ENCODE data around the gene GNG8.

Gene GNG8

GRCh38 chr19:46616631-46617322, 19.2 kb downstream of the GNG8 start:
- DNase-seq, result peak; percentile 57 to 64

GRCh38 chr19:46615966-46616365, 20.0 kb downstream of the GNG8 start:
- DNase-seq, result no peak

GRCh38 chr19:46614114-46614722, 21.8 kb downstream of the GNG8 start:
- peak; percentile 19 to 70 for DNase-seq

GRCh38 chr19:46613525-46613924, 22.5 kb downstream of the GNG8 start:
- no peak for DNase-seq

- DNase-seq, result no peak
These were observed 24.2 kb downstream of the GNG8 start for GRCh38 chr19:46611776-46612175.

- no peak for DNase-seq
These were observed 24.9 kb downstream of the GNG8 start for GRCh38 chr19:46610851-46611770.

- DNase-seq, result no peak
These were observed 25.6 kb downstream of the GNG8 start for GRCh38 chr19:46610413-46610775.

- DNase-seq, result no peak
These were observed 26.2 kb downstream of the GNG8 start for GRCh38 chr19:46609511-46610412.

- no peak for DNase-seq
These were observed 27.2 kb downstream of the GNG8 start for GRCh38 chr19:46608581-46609345.

- no peak for DNase-seq
These were observed 27.8 kb downstream of the GNG8 start for GRCh38 chr19:46608178-46608577.

- no peak for DNase-seq
These were observed 28.6 kb downstream of the GNG8 start for GRCh38 chr19:46607448-46607841.

- DNase-seq, result no peak
These were observed 29.1 kb downstream of the GNG8 start for GRCh38 chr19:46606681-46607447.

- DNase-seq, result no peak
These were observed 30.0 kb downstream of the GNG8 start for GRCh38 chr19:46606019-46606418.

- no peak for DNase-seq
These were observed 30.6 kb downstream of the GNG8 start for GRCh38 chr19:46605356-46605821.

- no peak for DNase-seq
These were observed 31.1 kb downstream of the GNG8 start for GRCh38 chr19:46604781-46605355.

GRCh38 chr19:46603752-46604231, 32.2 kb downstream of the GNG8 start:
- DNase-seq, result no peak

GRCh38 chr19:46603195-46603637, 32.8 kb downstream of the GNG8 start:
- no peak for DNase-seq

GRCh38 chr19:46602392-46603194, 33.4 kb downstream of the GNG8 start:
- no peak for DNase-seq
